Measurements from ENCODE around the gene CAP1. TPM values are rescaled to one million over a fixed set of nuclear protein-coding genes. Genes with fewer than 3 reads are reported as not detected.

Gene CAP1
- total RNA-seq, 1 donor from 2014 or later = 734 TPM

DNA sequence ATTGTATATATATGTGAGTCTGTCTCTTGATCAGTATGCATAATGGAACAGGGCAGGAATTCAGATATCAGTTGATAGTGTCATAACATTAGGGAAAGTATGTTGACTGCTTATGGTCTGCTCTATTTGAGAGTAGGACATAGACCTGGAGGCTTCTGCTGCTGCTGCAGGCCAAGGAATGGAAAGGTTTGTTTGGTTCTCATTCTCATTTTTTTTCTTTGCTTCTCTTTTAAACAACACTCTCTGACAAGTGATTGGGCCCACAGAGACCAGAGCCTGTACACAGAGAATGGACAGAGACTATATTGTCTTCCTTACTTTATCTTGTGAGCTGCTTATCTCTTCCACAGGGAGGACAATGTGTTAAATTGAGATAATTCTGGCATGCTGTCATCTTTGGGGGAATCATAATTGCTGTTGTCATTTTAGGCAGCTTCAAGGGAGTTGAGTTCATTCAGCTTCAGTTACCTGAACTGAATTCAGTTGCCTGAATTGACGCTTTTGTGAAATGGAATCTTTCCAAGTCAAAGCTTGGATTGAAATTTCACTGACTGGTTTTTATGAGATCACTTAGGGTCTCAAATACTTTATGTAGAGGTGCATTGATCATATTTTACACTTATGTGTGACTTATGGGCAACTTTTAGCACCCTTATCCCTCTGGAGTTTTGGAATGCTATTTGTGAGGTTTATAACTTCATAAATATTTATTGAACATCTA, 16.9 kb downstream of the CAP1 start:
- intact Hi-C loops (cut with micrococcal nuclease) = no loop called here

DNA sequence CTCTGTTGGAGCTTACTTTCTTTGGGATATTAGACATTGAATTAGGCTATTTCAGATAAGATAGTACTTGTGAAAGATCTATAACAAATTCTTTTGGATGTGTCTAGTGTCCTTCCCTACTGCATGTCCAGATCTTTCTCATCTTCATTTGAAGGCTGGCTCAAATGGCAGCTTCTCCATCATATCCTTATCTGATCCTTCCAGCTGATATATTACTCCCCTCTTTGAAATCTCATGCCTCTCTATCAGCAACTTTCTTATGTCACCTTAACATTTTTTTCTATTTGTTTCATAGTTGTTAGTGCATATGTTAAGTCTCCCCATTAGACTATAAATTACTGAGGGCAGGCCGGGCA, 17.5 kb downstream of the CAP1 start:
- intact Hi-C loops (cut with micrococcal nuclease) = no loop called here

DNA sequence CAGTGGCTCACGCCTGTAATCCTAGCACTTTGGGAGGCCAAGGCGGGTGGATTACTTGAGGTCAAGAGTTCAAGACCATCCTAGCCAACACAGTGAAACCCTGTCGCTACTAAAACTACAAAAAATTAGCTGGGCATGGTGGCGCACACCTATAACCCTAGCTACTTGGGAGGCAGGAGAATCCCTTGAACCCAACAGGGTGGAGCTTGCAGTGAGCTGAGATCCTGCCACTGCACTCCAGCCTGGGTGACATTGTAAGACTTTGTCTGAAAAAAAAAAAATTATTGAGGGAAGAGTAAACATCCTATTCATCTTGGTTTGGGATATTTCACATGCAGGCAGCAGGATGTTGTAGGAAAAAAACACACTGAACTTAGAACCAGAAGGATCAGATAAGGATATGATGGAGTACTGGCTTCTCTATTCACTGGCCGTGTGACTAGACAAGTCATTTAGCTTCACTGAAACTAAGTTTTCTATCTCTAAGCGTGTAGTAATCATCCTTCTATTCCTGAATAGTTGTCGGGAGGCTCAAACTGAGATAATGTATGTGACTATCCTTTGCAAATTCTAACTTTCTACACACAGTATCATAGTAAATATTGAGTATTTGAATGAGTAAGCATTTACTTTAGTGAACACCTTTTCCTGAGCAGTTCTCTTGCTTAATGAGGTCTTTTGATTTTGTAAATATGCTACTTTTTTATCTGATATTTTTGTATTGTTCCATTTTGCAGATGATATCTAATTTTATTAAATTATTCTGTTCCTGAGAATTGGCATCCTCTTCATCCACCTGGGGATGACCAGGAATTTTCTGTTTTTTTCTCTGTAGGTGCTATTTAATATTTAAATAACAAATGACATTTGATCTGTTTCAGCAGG, 18.2 kb downstream of the CAP1 start:
- intact Hi-C loops (cut with micrococcal nuclease) = loop anchor here (1.0 kb wide), 2 partner anchors 8 to 18 kb away; partner anchors contain the start of gene CAP1

DNA sequence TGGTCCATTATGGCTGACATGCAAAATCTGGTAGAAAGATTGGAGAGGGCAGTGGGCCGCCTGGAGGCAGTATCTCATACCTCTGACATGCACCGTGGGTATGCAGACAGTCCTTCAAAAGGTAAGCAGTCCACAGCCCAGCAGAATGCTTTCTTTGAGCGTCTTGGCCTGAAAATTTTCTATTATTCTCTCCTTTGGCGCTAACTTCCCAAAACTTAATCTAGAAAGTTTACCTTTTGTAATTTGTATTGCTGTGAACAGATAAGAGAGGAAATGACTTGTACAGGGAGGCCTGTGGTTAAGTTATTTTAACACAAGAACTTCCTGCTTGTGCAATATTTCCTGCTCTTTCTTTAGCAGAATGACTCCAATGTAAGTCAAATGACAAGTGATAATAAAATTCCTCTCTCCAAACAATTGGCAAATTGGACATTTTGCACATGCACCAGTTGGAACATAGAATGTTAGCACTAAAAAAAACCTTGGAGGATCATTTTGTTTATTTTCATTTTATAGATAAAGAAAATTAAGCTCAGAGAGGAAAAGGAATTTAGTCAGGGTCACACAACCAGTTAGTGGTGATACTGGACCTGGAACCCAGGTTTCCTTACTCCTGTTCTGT, 18.9 kb downstream of the CAP1 start:
- intact Hi-C loops (cut with micrococcal nuclease) = loop anchor here (1.0 kb wide), 2 partner anchors 9 to 19 kb away; partner anchors contain the start of gene CAP1

DNA sequence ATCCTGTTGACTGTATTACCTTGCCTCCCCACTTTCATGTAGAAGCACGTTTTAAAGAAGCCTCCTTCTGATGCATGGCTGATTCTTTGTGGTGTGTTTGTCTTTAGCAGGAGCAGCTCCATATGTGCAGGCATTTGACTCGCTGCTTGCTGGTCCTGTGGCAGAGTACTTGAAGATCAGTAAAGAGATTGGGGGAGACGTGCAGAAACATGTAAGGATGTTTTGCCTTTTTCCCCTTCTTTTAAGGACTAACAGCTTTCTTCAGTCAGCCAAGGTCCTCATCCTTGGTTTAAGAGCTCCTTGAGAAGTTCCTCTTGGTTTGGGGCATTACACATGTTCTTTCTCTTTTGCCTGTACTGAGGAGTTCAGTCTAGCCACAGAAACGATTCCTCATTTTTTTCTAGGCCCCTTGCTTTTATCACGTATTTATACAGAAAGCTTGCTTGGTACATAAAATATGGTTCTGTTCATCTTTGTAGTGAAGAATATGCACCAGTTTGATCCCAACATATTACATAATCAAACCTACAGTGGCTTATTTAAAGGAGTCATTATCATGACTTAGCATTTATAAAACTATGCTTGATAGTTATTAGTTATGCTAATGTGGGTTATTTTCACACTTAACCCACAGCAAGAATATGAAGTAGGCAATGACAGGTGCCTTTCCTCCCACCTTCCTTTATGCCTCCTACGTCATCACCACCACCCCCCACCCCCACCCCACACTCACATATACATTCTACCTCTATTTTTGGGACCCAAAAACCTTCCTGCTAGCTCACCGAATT, 19.6 kb downstream of the CAP1 start:
- intact Hi-C loops (cut with micrococcal nuclease) = loop anchor here (1.0 kb wide), 2 partner anchors 10 to 20 kb away; partner anchors contain the start of gene CAP1

DNA sequence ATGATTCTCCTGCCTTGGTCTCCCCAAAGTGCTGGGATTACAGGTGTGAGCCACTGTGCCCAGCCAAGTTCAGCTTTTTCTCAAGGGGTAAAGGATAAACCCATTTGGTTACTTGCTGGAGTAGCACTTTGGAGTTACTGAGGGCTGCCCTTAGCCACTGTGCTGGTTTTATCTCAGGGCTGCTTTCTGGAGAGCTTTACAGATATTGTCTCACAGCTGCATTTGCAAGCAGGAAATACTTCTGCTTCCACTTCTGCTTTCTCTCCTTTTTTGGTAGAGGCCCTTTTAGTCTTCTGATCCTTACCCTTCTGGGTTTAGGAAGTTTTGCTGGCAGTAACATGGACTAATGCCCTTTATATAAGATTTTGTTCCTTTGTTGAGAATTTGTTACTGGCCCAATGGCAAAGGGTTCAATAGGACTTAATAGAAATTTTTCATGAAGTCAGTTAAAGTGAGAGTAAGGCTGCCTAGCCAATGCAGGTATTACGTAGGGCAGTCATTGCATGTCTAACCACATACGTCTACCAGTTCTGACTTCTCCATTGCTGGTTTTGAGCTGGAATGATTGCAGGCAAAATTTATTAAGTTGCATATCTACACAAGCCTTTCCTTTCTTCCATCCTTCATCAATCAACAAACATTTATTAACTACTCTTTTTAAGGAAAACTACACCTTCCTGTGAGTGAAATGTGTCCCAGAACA, 24.4 kb downstream of the CAP1 start:
- intact Hi-C loops (cut with micrococcal nuclease) = no loop called here

DNA sequence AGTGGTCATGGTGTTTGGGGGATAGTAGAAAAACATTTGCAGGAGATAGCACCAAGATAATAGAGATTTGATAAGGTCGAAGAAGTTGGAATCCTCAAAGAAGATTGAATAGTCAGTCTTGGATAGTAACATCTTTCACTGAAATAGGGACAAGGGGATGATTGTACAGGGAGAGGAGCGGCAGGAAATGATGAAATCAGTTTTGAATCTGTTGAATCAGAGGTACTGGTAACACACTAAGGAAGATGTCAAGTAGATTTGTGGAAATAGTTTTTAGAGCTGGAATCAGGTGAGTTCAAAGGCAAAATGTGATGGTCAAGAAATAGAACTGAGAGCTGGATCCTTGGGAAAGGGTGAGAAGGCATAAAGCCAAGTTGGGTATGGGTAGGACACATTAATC, 26.5 kb downstream of the CAP1 start:
- intact Hi-C loops (cut with micrococcal nuclease) = no loop called here

DNA sequence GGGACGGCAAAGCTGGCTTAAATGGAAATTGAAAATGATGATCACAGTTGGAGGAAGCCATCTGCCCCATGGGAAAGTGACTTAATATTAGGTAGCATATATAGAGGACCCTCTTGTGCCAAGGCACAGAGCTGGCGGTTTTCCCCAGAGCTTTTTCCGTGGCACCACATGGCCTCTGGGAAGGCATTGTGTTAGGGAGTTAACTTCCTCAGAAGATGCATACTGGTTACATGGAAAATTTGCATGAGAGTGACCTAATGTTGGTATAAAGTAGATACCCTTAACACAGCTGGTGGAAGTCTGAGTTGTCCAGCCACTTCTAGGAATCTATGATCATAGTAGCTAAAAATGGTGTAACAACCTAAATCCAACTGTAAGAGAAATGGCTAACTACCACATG, 27.3 kb downstream of the CAP1 start:
- intact Hi-C loops (cut with micrococcal nuclease) = no loop called here

DNA sequence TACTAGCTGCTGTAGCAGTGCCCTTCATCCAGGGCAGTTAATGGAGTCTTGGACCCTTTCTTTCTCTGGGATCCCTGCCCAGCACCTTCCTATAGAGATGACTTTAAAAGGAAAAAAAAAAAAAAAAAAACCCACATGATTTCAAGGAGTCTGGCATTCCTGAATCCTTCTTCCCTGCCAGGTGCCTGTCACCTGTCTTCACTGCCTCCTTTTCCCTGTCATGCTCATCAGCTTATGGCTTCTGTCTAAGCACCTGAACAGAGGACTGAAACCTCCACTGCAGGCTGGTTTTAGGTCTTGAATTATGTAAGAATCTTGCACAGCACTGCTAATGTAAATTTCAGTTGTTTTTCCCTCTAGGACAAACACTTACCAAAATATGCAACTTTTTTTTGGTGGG, 31.6 kb downstream of the CAP1 start:
- intact Hi-C loops (cut with micrococcal nuclease) = no loop called here

DNA sequence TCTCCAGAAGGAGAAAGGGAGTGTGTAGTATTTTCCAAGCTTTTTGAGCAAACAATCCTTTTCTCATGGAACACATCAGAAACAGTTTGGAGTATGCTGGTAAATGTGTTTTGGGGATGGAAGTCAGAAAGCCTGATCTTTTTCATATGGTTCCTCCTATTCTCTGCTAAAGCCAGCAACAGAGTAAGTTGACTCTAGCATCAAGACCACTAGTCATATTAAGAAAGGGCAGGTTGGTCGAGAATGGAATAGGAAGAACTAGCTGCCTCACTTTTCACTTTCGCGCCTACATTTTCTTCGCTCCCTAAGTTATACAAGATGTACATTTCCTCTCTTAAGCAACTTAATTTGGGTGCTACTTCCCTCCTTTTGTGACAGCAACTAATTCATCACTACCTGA, 32.5 kb downstream of the CAP1 start:
- intact Hi-C loops (cut with micrococcal nuclease) = no loop called here

DNA sequence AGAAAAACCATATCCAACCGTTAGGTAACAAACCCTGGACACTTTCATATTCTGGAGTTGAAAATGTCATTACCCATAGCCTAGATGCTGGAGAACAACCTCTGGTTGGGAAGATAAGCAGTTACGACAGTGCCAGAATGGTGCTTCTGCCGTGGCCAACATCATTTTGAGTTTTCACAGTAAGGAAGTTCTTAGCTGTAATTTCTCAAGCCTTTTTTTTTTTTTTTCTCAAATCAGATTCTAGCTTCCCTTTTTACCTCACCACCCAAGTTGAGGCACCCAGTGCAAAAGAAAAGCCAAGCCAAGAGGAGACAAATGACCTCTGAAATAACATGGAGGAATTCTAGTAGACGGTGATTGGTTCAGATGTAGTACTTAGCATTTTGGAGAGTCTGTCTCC, 34.7 kb downstream of the CAP1 start:
- intact Hi-C loops (cut with micrococcal nuclease) = loop anchor here (5.0 kb wide), 1 partner anchor 33 kb away; the partner anchor contains the start of gene CAP1

DNA sequence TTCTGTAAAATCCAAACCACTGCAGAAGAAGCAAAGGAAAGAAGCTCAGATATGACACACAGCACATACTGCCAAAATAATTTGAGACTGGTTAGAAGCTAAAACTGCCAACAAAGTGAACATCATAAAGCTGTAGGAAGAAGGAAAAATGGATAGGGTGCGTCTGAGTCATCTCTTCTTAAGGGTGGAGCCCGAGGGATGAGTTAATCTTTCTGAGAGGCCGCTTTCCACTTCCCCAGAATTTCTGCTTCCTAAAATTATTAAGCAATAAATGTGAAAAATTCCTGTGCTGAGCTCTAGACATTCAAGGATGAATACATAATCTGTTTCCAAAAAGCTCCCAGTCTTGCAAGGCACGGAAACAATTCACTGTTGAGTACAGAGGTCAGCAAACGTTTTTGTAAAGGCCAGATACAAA, 36.4 kb downstream of the CAP1 start:
- intact Hi-C loops (cut with micrococcal nuclease) = loop anchor here (5.0 kb wide), 1 partner anchor 35 kb away; the partner anchor contains the start of gene CAP1

DNA sequence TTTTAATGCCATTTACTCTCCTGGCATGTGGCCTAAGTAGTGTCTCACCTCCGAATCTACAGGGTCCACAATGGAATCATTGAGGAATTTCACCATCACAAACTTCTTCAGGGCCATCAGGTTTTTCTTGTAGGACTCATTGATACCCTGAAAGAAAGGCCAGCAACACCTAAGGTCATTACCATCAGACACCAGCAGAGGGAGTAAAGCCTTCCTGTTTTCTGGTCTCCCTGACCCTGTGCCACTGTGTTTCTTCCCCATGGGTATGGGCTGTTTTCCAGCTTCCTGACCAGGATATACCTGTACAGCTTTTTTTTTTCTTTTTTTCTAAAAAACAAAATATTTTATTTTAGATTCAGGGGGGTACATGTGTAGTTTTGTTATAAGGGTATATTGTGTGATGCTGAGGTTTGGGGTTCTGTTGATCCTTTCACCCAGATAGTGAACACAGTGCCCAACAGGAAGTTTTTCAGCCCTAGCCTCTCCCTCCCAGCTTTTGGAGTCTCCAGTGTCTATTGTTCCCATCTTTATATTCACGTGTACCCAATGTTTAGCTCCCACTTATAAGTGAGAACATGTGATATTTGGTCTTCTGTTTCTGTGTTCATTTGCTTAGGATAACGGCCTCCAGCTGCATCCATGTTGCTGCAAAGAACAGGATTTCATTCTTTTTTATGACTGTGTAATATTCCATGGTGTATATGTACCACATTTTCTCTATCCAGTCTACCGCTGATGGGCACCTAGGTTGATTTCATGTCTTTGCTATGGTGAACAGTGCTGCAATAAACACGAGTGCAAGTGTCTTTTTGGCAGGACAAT, 38.2 kb downstream of the CAP1 start:
- intact Hi-C loops (cut with micrococcal nuclease) = loop anchor here (1.0 to 5.0 kb wide), 4 partner anchors 36 to 327 kb away; partner anchors contain the start of genes CAP1 and ZMPSTE24

DNA sequence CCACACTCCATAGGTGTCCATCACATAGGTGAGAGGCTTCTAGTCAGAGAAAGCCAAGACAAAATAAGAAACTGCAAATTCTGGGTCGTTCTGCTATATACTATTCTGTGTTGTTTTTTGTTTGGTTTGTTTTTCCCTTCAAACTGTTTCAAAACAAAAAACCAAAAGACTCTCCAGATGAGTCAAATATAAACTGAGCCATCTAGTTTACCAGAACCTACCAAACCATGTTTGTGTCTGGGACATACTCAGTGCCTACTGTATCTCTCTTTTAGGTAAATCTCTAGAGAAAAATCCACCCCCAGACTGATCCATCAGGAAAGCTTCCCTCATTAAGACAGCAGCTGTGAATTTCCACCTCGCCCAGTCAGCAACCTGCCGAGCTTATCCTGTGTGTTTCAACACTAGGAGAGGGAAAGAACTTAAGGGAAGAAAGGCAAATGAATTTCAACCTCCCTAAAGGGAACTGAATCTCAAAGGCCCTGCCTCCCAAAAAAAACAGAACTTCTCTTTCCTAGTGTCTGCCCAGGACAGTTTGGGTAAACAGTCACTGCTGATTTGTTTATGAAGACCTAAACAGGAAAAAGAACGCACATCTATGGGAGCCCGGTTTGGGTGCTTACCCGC, 39.4 kb downstream of the CAP1 start:
- intact Hi-C loops (cut with micrococcal nuclease) = loop anchor here (5.0 kb wide), 1 partner anchor 38 kb away; the partner anchor contains the start of gene CAP1

DNA sequence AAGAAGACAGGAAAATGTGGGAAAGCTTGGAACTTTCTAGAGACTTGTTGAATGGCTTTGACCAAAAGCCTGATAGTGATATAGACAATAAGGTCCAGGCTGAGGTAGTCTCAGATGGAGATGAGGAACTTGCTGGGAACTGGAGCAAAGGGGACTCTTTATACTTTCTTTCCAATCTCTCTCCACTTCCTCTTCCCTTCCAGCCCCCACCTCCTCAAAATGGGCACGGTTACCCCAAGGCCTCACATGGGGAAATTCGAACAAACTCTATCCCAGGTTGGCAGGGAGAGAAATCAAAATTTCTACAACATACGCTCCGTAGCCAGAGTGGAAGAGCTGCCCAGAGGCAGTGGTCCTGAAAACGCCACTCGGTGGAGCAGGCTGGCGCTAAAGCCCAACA, 41.3 kb downstream of the CAP1 start:
- intact Hi-C loops (cut with micrococcal nuclease) = no loop called here

DNA sequence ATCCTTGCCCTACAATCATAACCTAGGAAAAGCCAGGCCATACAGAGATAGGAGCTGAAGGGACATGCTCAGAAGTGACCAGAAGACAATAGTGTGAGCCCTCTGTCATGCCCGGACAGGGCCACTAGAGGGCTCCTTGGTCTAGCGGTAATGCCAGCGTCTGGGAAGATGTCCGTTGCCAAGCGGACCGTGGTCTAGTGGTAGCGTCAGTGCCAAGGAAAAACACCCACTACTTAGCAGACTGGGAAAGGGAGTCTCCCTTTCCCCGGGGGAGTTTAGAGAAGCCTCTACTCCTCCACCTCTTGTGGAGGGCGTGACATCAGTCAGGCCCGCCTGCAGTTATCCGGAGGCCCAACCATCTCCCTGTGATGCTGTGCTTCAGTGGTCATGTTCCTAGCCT, 44.2 kb downstream of the CAP1 start:
- intact Hi-C loops (cut with micrococcal nuclease) = loop anchor here (1.0 kb wide), 1 partner anchor 254 kb away; no protein-coding TSS in a partner anchor

DNA sequence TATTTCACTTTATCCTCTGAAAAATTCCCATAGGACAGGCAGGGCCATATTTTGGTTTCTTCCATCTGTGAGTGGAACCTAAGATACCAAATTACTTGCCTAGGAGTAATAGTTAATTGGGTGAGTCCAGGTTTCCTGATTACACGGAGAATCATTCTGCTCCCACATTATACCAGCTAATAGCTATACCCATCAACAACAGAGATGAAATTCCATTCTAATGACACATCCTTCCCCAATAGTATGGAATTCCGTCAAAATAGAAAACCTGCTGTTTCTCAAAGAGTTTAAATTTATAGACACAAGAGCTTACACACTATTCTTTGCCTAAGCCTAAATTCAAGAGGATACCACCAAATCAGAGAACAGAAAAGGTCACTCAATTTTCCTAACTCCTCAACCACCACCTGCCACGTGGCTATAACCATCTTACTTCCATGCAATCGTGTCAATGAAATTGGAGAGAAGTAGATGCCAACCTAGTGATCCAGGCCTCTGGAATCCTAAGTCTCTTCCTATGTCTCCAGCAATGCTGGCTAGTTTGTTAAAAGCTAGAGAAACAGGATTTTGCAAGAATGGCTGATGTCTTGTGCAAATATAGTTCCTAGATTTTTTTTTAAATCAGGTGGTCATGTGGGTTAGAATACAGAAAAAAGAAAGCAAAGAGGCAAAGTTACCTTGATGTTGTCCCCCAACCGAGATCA, 50.3 kb downstream of the CAP1 start:
- intact Hi-C loops (cut with micrococcal nuclease) = no loop called here

DNA sequence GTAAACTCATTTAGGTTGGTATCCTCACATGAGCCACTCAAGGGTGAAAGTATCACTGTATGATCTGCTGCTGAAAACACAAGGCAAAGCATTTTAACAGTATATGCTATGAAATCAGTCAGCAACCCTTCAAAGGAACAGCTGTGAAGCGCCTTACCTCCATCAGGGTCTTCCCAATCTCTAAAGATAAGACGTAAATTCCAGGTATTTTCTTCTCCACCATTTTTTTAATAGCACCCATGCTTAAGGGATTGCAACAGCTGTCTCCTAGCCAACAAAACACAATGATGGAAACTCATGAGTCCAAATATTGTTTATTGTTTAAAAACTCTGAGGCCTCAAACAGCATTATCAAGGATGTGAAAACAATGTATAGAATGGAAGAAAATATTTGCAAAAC, 51.7 kb downstream of the CAP1 start:
- intact Hi-C loops (cut with micrococcal nuclease) = no loop called here
